GM10266 (cell line): ENCODE data around the gene PHF14.
"Not testable (repeated sequence)": the region's sequence is repeated elsewhere in the genome, so short reads cannot be mapped to it uniquely, and the experiment has no call there.

Experiments
- DNase-seq: peaks from one replicate; pipeline ENCODE4 v3.0.0; 2012; ENCODE audit errors: extremely low spot score
- CTCF ChIP-seq: IDR thresholded peaks from 2 replicates; pipeline ENCODE4 v1.5.1; 2012; ENCODE audit warnings: mild to moderate bottlenecking, low read depth; ENCODE audit not compliant: control insufficient read depth, insufficient read depth; ENCODE audit errors: missing control alignments

PHF14 gene

GRCh38 chr7:10973061-10973941 is at the start of gene PHF14:
PHF14 (plus strand) TSS chr7:10973872; CDS start chr7:10974324, 452 bp downstream.
- DNase-seq = peak; percentile 95
- TF ChIP-seq CTCF = no peak

GRCh38 chr7:10924370-10924769 is 49.3 kb upstream of the PHF14 start:
- no peak for DNase-seq
- no peak for TF ChIP-seq CTCF

GRCh38 chr7:10928203-10928602 is 45.5 kb upstream of the PHF14 start:
- DNase-seq = not testable (repeated sequence)

- TF ChIP-seq CTCF = no peak
- DNase-seq = no peak
Measured at GRCh38 chr7:10930551-10930950, 43.1 kb upstream of the PHF14 start.

GRCh38 chr7:10931161-10931560 is 42.5 kb upstream of the PHF14 start:
- TF ChIP-seq CTCF = no peak
- DNase-seq = no peak

GRCh38 chr7:10934292-10934691 is 39.4 kb upstream of the PHF14 start:
- TF ChIP-seq CTCF = no peak
- DNase-seq = no peak

GRCh38 chr7:10939237-10939910 is 34.3 kb upstream of the PHF14 start:
- TF ChIP-seq CTCF = no peak
- peak; percentile 29 for DNase-seq
